Activated T-cell treated with anti-CD3 and anti-CD28 coated beads, Interleukin-2, amount 50 U/mL, for 72 hours (primary cell): ENCODE data around the gene C1orf185. TPM values are rescaled to one million over a fixed set of nuclear protein-coding genes. Genes with fewer than 3 reads are reported as not detected.

ENCODE experiments used
- ATAC-seq, 2 donors: fragments of 150-1000 bp; cut with Tn5 transposase; replicated peaks in 1 of 2; 2 replicates each; pipeline ENCODE4 v1.10.0; 2021; ENCODE audit warnings: moderate library complexity in 2 of 2, mild to moderate bottlenecking in 1 of 2
- DNase-seq, 2 donors: peaks; one replicate each; pipeline ENCODE4 v3.0.0; 2021 to 2022; ENCODE audit warnings: mixed read lengths in 1 of 2
- H3K27ac Mint-ChIP-seq: one replicate; pipeline ENCODE4 v1.8.0; 2022; ENCODE audit warnings: mild to moderate bottlenecking, moderate library complexity, mixed read lengths
- H3K27me3 Mint-ChIP-seq: one replicate; pipeline ENCODE4 v1.8.0; 2022; ENCODE audit warnings: low read depth, mixed read lengths
- H3K36me3 Mint-ChIP-seq, 2 donors: one replicate each; pipeline ENCODE4 v1.8.0; 2022; ENCODE audit warnings: mixed read lengths in 2 of 2, mild to moderate bottlenecking in 1 of 2; ENCODE audit not compliant: insufficient read depth in 2 of 2
- H3K4me1 Mint-ChIP-seq: one replicate; pipeline ENCODE4 v1.8.0; 2022; ENCODE audit warnings: low read depth, mixed read lengths
- H3K4me3 Mint-ChIP-seq, 2 donors: one replicate each; pipeline ENCODE4 v1.8.0; 2022; ENCODE audit warnings: mild to moderate bottlenecking in 2 of 2, mixed read lengths in 2 of 2, moderate library complexity in 2 of 2
- H3K9me3 Mint-ChIP-seq, 2 donors: one replicate each; pipeline ENCODE4 v1.8.0; 2022; ENCODE audit warnings: mixed read lengths in 2 of 2
- total RNA-seq, 2 donors: library from RNA; stranded (reverse); gene quantifications; one replicate each; pipeline ENCODE4 v1.2.3, GENCODE V29; 2022

Gene C1orf185
- total RNA-seq, 2 donors from 2014 or later, result not detected

- Mint-ChIP-seq H3K27ac (no peak overlapping the region), H3K4me1 (no peaks in the 10 kb centered on the region), H3K4me3 (no peak overlapping the region), H3K9me3 (no peaks in the 10 kb centered on the region), H3K27me3 (peaks cover 8% of the 10 kb centered on the region), H3K36me3 (no peaks in the 10 kb centered on the region)
- ATAC-seq (peak in 1 of 2 donors; percentile 40), DNase-seq (peak; percentile 55 to 61)
Observed at GRCh38 chr1:51192213-51192843, 90.3 kb downstream of the C1orf185 start.

GRCh38 chr1:51193564-51193963 lies 91.5 kb downstream of the C1orf185 start:
- peaks cover 8% of the 10 kb centered on the region for H3K27me3 Mint-ChIP-seq
- no peaks in the 10 kb centered on the region for H3K9me3 Mint-ChIP-seq
- no peaks in the 10 kb centered on the region for H3K36me3 Mint-ChIP-seq
- no peak overlapping the region for H3K4me3 Mint-ChIP-seq
- H3K4me1 Mint-ChIP-seq, result peaks cover 4% of the 10 kb centered on the region
- ATAC-seq (no peak), DNase-seq (no peak)
- H3K27ac Mint-ChIP-seq, result no peak overlapping the region

Other genes with a start within 250 kb of the C1orf185 start
- gene FAF1, start 142.0 kb upstream of the C1orf185 start, total RNA-seq, result 10 to 100 TPM; 65.7 to 83.0 TPM
- gene CDKN2C, start 132.0 kb upstream of the C1orf185 start, total RNA-seq, result 10 to 100 TPM; 11.2 to 13.7 TPM
- 10 to 100 TPM; 23.7 to 28.0 TPM for gene RNF11, start 134.0 kb downstream of the C1orf185 start, total RNA-seq
- gene TTC39A, start 228.3 kb downstream of the C1orf185 start, total RNA-seq, result under 1 TPM; 0.51 to 0.77 TPM